Panc1 (cell line): ENCODE data around the gene CTTNBP2. TPM values are rescaled to one million over a fixed set of nuclear protein-coding genes. Genes with fewer than 3 reads are reported as not detected.

Source experiments
- ATAC-seq: fragments of 200-7000 bp; cut with Tn5 transposase; 2 replicates; pipeline ENCODE4 v1.9.1; 2020; ENCODE audit warnings: mild to moderate bottlenecking, moderate library complexity
- BruUV-seq: library from RNA; stranded (reverse); fragments of 400-500 nt; replicated peaks from 2 replicates; lab custom pipeline; 2021; lab: Mats Ljungman, UMichigan
- CTCF ChIA-PET: fragments of 300-600 bp; sonication (Branson Sonifier 250); formaldehyde crosslinking; loops from one replicate; lab custom pipeline; 2022; ENCODE audit warnings: antibody characterized with exemption; lab: Charles Lee
- POLR2A ChIA-PET: fragments of 300-600 bp; sonication (Branson Sonifier 250); formaldehyde crosslinking; loops from one replicate; lab custom pipeline; 2022; ENCODE audit warnings: antibody characterized with exemption; lab: Charles Lee
- DNase-seq: peaks from one replicate; pipeline ENCODE4 v3.0.0-alpha.2; 2010; ENCODE audit warnings: low read depth, low spot score
- H3K27ac ChIP-seq: 2 replicates; pipeline ENCODE4 v1.5.1; 2011; ENCODE audit warnings: mild to moderate bottlenecking, low read length, inconsistent platforms
- H3K27me3 ChIP-seq: fragments of 200-500 bp; sonication (Bioruptor generic); 2 replicates; pipeline ENCODE4 v1.6.0; 2014; ENCODE audit warnings: low read length, inconsistent platforms; ENCODE audit not compliant: control insufficient read depth, insufficient read depth
- H3K36me3 ChIP-seq: fragments of 200-500 bp; sonication (Bioruptor generic); 2 replicates; pipeline ENCODE4 v1.5.1; 2014; ENCODE audit warnings: inconsistent platforms, mild to moderate bottlenecking, low read length, moderate library complexity; ENCODE audit not compliant: control insufficient read depth, insufficient read depth
- H3K4me1 ChIP-seq: 2 replicates; pipeline ENCODE4 v1.5.1; 2011; ENCODE audit warnings: inconsistent platforms, mild to moderate bottlenecking, low read length, moderate library complexity; ENCODE audit not compliant: control insufficient read depth, insufficient read depth
- H3K4me3 ChIP-seq, 2 experiments: 2 replicates each; pipeline ENCODE4 v1.5.1; 2011 to 2012; ENCODE audit warnings: low read depth in 2 of 2, low read length in 2 of 2, mild to moderate bottlenecking in 2 of 2, inconsistent platforms in 1 of 2, moderate library complexity in 1 of 2
- H3K9me3 ChIP-seq: fragments of 200-500 bp; sonication (Bioruptor generic); 2 replicates; pipeline ENCODE4 v1.5.1; 2014; ENCODE audit warnings: low read depth, mild to moderate bottlenecking, inconsistent platforms, low read length, moderate library complexity; ENCODE audit not compliant: control insufficient read depth, insufficient read depth
- POLR2AphosphoS5 ChIP-seq: IDR thresholded peaks from 2 replicates; pipeline ENCODE4 v1.6.1; 2012; ENCODE audit warnings: mild to moderate bottlenecking, low read depth, low read length, moderate library complexity
- REST ChIP-seq, 2 experiments: IDR thresholded peaks; 2 replicates each; pipeline ENCODE4 v1.6.1; 2011 to 2012; ENCODE audit warnings: low read depth in 2 of 2, control low read depth in 1 of 2, low read length in 1 of 2, mild to moderate bottlenecking in 1 of 2, moderate library complexity in 1 of 2; ENCODE audit not compliant: insufficient read depth in 1 of 2
- SIN3A ChIP-seq: IDR thresholded peaks from 2 replicates; pipeline ENCODE4 v1.6.1; 2012; ENCODE audit warnings: low read depth, mild to moderate bottlenecking, low read length, moderate library complexity, borderline replicate concordance; ENCODE audit not compliant: insufficient read depth
- TCF7L2 ChIP-seq: IDR thresholded peaks from 2 replicates; pipeline ENCODE4 v1.6.1; 2011; ENCODE audit warnings: mild to moderate bottlenecking, low read depth, low read length, inconsistent platforms
- in situ Hi-C: cut with HindIII; loops from 2 replicates; pipeline ENCODE4 v1.10.0; 2016; ENCODE audit warnings: low sequenced_read_pairs, low pct_unique_long_range_greater_than_20kb
- intact Hi-C: fragments of 100-400 bp; cut with micrococcal nuclease; formaldehyde crosslinking; loops from one replicate; pipeline ENCODE4 v1.10.0; 2022; ENCODE audit not compliant: unreplicated experiment
- total RNA-seq: library from RNA; stranded (reverse); gene quantifications from one replicate; pipeline ENCODE4 v1.2.1, GENCODE V29; 2021; ENCODE audit not compliant: unreplicated experiment
- TF ChIP-seq, protein P1 (sequence below): fragments of 450-650 bp; IDR thresholded peaks from 2 replicates; pipeline ENCODE4 v1.5.1; 2017; ENCODE audit warnings: mild to moderate bottlenecking

CTTNBP2 gene
- total RNA-seq, 1 experiment from 2014 or later: 1.0 TPM

DNA sequence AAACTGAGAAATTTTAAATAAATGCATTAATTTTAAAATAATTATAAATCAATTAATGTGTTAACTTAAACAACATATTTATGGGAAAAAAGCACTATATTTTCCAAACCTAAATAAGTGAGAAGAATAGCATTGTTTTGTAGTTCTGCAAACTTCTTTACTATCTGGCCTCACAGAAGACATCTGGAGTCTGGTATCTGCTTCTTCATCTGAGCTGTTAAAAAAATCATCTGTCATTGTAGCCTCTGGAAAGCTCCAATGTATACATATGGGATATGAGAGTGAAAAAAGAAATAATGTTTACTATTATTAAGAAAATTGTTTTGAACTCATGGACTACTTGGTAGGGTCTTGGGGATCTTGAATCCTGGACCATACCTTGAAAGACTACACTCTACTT is 32.2 kb downstream of the CTTNBP2 start:
- no TSS peak for BruUV-seq
- intact Hi-C loops: no loop called here
- Histone ChIP-seq H3K9me3 (no peaks in the 10 kb centered on the region), H3K4me3 (no peak overlapping the region), H3K4me1 (no peaks in the 10 kb centered on the region), H3K27ac (no peak overlapping the region), H3K27me3 (no peaks in the 10 kb centered on the region), H3K36me3 (no peaks in the 10 kb centered on the region)
- DNase-seq (no peak), ATAC-seq (no peak)
- in situ Hi-C loops: no loop called here
- POLR2A ChIA-PET: no interaction called here
- TF ChIP-seq TCF7L2: no peak
- TF ChIP-seq REST (IDR thresholded peaks at IDR 0.05; ENCODE audit: insufficient read depth in 1 of 2, low read depth in 2 of 2, low read length in 1 of 2): no peak
- no peak for TF ChIP-seq POLR2AphosphoS5
- TF ChIP-seq SIN3A: no peak
- TF ChIP-seq, protein P1, sequence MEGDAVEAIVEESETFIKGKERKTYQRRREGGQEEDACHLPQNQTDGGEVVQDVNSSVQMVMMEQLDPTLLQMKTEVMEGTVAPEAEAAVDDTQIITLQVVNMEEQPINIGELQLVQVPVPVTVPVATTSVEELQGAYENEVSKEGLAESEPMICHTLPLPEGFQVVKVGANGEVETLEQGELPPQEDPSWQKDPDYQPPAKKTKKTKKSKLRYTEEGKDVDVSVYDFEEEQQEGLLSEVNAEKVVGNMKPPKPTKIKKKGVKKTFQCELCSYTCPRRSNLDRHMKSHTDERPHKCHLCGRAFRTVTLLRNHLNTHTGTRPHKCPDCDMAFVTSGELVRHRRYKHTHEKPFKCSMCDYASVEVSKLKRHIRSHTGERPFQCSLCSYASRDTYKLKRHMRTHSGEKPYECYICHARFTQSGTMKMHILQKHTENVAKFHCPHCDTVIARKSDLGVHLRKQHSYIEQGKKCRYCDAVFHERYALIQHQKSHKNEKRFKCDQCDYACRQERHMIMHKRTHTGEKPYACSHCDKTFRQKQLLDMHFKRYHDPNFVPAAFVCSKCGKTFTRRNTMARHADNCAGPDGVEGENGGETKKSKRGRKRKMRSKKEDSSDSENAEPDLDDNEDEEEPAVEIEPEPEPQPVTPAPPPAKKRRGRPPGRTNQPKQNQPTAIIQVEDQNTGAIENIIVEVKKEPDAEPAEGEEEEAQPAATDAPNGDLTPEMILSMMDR: no peak
- CTCF ChIA-PET: no interaction called here

DNA sequence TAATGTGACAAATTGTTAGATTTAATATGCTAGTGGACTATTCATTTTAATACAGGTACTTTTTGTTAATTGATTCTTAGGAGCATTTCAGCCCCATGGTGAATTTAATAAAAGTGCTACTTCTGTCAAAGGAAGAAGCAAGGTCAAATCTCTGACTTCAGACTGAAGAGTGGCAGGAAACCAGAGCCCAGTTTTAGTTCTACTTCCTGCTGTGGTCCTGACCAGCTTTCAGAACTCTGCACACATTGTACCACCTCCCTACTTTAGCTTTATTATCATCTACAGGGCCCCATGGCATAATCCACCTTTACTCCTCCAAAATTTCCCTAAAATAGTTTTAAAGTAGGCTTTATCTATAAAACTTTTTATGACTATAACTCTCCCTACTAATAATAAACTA is 33.7 kb downstream of the CTTNBP2 start:
- H3K4me1 ChIP-seq: no peaks in the 10 kb centered on the region
- in situ Hi-C loops (no loop called here), intact Hi-C loops (no loop called here)
- ATAC-seq (no peak), DNase-seq (no peak)
- ChIA-PET CTCF (no interaction called here), POLR2A (no interaction called here)
- H3K4me3 ChIP-seq: no peak overlapping the region
- no peak overlapping the region for H3K27ac ChIP-seq
- no peaks in the 10 kb centered on the region for H3K27me3 ChIP-seq
- no peaks in the 10 kb centered on the region for H3K36me3 ChIP-seq
- H3K9me3 ChIP-seq: no peaks in the 10 kb centered on the region
- TF ChIP-seq SIN3A (no peak), REST (IDR thresholded peaks at IDR 0.05; ENCODE audit: insufficient read depth in 1 of 2, low read depth in 2 of 2, low read length in 1 of 2) (no peak)
- no TSS peak for BruUV-seq
